ENCODE data around the gene THSD7B. TPM values are rescaled to one million over a fixed set of nuclear protein-coding genes. Genes with fewer than 3 reads are reported as not detected.

Gene THSD7B
- total and polyA plus RNA-seq, 3 donors from 2014 or later = 0.87 to 2.1 (median 1.1) TPM

DNA sequence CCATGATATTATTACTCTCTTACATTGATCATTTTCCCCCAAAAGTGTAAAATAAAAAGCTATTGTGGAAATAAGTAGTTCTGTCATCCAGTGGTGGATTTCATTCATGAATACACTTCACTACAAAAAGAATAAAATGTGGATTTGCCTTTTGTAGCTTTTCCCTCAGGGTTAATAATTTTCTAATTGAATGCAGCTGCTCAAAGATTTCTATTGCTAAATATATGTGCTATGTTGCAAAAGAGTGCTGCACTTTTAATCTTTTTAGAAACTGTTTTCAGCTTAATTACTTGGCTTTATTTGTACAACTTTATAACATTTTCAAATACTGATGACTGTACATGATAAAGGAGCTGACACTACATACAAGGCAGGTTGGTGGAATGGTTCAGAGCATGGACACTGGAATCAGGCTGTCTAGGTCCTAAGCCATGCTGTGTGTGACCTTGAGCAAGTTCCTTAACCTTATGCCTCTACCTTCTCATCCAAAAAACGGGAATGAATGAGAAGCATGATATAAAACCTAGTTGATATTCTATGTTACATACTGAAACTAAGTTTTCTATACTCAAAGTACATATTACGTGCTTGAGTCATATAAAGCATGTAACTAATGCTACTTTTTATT, 128.8 kb downstream of the THSD7B start:
- TF ChIP-seq POLR2A (IDR thresholded peaks at IDR 0.05) = no peak
- TF ChIP-seq, protein P1, sequence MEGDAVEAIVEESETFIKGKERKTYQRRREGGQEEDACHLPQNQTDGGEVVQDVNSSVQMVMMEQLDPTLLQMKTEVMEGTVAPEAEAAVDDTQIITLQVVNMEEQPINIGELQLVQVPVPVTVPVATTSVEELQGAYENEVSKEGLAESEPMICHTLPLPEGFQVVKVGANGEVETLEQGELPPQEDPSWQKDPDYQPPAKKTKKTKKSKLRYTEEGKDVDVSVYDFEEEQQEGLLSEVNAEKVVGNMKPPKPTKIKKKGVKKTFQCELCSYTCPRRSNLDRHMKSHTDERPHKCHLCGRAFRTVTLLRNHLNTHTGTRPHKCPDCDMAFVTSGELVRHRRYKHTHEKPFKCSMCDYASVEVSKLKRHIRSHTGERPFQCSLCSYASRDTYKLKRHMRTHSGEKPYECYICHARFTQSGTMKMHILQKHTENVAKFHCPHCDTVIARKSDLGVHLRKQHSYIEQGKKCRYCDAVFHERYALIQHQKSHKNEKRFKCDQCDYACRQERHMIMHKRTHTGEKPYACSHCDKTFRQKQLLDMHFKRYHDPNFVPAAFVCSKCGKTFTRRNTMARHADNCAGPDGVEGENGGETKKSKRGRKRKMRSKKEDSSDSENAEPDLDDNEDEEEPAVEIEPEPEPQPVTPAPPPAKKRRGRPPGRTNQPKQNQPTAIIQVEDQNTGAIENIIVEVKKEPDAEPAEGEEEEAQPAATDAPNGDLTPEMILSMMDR (IDR thresholded peaks at IDR 0.05) = no peak
- Histone ChIP-seq H3K36me3 (ENCODE audit: low read depth, missing control alignments) (no peaks in the 10 kb centered on the region), H3K4me3 (no peak overlapping the region), H3K27me3 (no peaks in the 10 kb centered on the region), H3K9me3 (no peaks in the 10 kb centered on the region), H3K27ac (no peak overlapping the region), H3K4me1 (no peaks in the 10 kb centered on the region)
- intact Hi-C loops (cut with DNase I; ENCODE audit: low total_unique reads) = no loop called here
- no peak for DNase-seq
- 76 to 87% methylated on average over 2 of the region's 2 CpGs for WGBS, 2 donors

DNA sequence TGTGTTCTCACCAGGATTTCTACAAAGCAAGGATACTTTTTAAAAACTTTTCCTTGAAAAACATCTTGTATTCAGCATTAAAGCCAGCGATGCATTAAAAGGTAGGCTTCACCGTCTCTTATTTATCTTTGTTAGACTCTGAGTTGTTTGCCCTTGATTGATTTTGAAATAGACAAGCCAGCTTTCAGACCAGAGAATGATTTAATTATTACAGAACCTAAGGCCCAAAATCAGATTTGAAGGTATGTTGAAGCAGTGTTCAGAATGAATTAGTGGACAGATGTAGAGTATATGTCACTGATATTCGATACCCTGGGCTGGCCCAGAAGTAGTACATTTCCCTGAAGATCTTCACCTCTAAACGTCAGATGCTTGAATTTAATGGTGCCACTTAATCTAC, 136.4 kb downstream of the THSD7B start:
- WGBS, 2 donors = 55 to 68% methylated on average over 4 of the region's 4 CpGs
- Histone ChIP-seq H3K9me3 (no peaks in the 10 kb centered on the region), H3K27me3 (no peaks in the 10 kb centered on the region), H3K4me1 (no peaks in the 10 kb centered on the region), H3K4me3 (no peak overlapping the region), H3K27ac (no peak overlapping the region), H3K36me3 (ENCODE audit: low read depth, missing control alignments) (no peaks in the 10 kb centered on the region)
- intact Hi-C loops (cut with DNase I; ENCODE audit: low total_unique reads) = no loop called here
- no peak for DNase-seq
- TF ChIP-seq, protein P1 (IDR thresholded peaks at IDR 0.05) = no peak
- no peak for TF ChIP-seq POLR2A (IDR thresholded peaks at IDR 0.05)

DNA sequence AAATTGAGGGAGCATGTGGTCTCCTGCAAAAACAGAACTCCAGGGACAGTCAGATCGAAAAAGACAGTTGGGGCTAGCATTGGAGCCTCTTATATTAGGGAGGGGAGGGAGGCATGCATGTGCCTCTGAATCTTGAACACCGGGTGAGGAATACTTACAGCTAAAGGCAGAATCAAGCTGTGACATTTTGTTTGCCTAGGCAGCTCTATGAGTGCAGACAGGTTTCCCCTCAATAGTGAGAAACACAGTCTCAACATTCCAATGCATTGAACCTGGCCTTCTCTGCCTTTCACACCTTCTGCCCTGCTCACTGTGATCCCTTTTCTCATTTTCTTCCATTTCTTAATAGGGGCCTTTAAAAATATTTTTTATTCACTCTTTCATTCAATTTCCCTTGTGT, 140.4 kb downstream of the THSD7B start:
- no peak for DNase-seq
- Histone ChIP-seq H3K4me1 (no peaks in the 10 kb centered on the region), H3K9me3 (no peaks in the 10 kb centered on the region), H3K27ac (no peak overlapping the region), H3K4me3 (no peak overlapping the region), H3K27me3 (no peaks in the 10 kb centered on the region), H3K36me3 (ENCODE audit: low read depth, missing control alignments) (no peaks in the 10 kb centered on the region)
- intact Hi-C loops (cut with DNase I; ENCODE audit: low total_unique reads) = no loop called here
- WGBS, 2 donors = 71 to 87% methylated on average over 2 of the region's 2 CpGs
- TF ChIP-seq, protein P1 (IDR thresholded peaks at IDR 0.05) = no peak
- no peak for TF ChIP-seq POLR2A (IDR thresholded peaks at IDR 0.05)

- no peaks in the 10 kb centered on the region for H3K36me3 ChIP-seq (ENCODE audit: low read depth, missing control alignments)
- no peaks in the 10 kb centered on the region for H3K9me3 ChIP-seq
- TF ChIP-seq, protein P1 (IDR thresholded peaks at IDR 0.05) = no peak
- TF ChIP-seq POLR2A (IDR thresholded peaks at IDR 0.05) = no peak
- WGBS, 2 donors = 48 to 56% methylated on average over 1 of the region's 1 CpG
- H3K27me3 ChIP-seq = no peaks in the 10 kb centered on the region
- H3K27ac ChIP-seq = no peak overlapping the region
- DNase-seq = no peak
- intact Hi-C loops (cut with DNase I; ENCODE audit: low total_unique reads) = no loop called here
- H3K4me1 ChIP-seq = no peaks in the 10 kb centered on the region
- H3K4me3 ChIP-seq = no peak overlapping the region
Observed at GRCh38 chr2:136909777-136910176, 144.4 kb downstream of the THSD7B start.

- WGBS, 2 donors = 65 to 80% methylated on average over 2 of the region's 2 CpGs
- Histone ChIP-seq H3K36me3 (ENCODE audit: low read depth, missing control alignments) (no peaks in the 10 kb centered on the region), H3K4me3 (no peak overlapping the region), H3K9me3 (no peaks in the 10 kb centered on the region), H3K4me1 (no peaks in the 10 kb centered on the region), H3K27ac (no peak overlapping the region), H3K27me3 (no peaks in the 10 kb centered on the region)
- no peak for DNase-seq
- no peak for TF ChIP-seq POLR2A (IDR thresholded peaks at IDR 0.05)
- TF ChIP-seq, protein P1 (IDR thresholded peaks at IDR 0.05) = no peak
- intact Hi-C loops (cut with DNase I; ENCODE audit: low total_unique reads) = no loop called here
Observed at GRCh38 chr2:136916131-136916530, 150.8 kb downstream of the THSD7B start.
